Limb (tissue), 2 donors: ENCODE measurements around the gene HOXC11.

Experiments used
- DNase-seq, 2 donors: peaks; one replicate each; pipeline ENCODE4 v3.0.0-alpha.2; 2016; ENCODE audit errors: extremely low spot score in 2 of 2

The HOXC11 gene

DNA sequence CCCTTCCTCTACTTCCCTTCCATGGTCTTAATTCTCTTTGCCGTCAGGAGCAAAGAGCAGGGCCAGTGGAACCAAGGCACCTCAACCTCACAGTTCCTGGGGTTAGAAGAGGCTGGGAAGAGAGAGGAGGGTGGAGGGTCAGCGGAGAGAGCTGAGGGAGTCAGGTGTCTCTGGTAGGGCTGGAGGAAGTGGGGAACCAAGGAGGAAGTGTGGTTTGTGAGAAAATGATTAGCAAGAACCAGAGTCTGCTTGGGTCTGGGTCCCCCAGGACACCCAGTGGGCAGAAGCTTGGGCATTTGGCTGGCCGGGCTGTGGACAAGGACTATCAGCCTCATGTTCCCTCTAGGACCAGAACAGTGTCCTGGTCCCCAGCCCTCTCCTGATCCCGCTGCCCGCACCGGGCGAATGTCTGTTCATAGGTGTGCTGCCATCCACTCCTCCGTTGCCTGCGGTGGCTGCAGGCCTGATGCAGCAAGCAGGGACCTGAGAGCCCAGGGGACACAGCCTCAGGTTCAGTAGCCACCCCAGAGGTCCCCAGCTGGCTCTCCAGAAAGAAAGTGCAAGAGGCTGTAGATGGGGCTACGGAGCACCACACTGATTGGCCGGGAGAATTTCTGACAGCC lies 15.9 kb upstream of the HOXC11 start:
- no peak for DNase-seq

DNA sequence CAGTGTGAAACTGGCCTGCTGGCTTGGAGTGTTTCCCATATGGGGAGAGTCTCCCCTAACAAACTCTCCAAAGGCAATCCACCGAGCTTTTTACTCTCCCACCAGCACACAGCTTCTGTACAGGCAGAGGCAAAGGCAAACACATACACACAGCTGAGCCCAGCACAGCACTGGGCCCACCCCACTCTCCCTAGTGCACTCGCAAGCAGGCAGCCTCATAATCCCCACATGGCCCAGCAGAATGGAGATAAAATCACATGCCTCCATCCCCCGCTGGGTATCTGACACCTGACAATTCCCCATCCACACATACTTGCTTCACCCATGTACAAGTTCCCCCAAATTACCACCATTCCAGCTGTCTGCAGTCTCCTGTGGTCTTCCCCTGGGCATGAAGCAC lies 14.8 kb upstream of the HOXC11 start:
- no peak for DNase-seq

DNA sequence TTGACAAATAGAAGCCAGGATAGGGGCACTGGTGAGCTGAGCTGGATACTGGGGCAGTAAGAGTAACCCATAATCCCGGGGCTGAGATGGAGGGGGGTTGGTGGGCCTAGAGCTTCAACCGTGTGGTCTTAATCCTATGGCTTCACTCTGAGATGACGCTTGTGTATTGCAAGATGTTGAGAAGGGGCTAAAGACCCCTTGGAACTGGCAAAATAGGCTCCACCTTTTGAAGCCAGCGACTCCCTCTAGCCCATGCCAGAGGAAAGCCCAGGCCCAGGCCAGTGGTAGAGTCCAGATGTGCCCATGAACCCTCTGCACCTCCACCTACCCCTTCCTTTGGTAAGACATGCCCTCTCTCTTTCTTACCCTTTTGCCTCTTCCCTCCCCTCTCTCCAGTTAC lies 13.6 kb upstream of the HOXC11 start:
- DNase-seq = no peak

DNA sequence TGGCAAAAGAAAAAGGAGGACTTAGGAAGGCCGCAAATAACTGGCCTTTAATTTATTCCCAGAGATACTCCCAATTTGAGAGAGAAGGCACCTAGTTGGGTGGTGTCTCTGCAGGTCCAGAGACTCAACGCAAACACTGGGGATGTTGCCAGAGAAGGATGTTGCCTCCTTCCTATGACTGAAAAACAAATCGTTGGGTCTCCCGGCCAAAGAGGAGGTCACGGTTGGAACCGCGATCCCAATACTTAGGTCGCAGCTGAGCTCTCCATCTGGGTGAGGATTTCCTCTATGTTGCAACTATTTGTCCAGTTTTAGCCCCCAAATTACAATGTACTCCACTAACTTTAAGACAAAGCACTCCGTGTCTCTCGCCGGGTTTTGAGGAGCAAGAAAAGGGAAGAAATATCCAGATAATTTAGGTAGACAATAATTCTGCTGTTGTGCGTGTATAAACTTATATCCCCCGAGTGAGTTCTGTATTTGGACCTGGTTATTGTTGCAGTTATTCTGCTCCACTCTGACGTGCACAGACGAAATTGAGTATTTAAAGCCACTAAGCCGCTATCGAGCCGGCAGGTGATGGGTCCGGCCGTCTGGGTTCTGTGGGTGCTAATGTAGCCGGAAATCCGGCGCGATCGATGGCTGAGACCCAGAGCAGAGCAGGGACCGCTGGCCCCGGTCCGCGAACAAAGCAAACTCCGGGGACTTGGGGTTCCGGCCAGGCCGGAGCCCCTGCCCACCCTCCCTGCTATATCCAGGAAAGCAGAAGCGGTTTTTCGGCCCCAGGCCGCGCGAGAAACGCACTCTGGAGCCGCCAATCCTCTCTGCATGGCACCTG lies 12.5 kb upstream of the HOXC11 start:
- DNase-seq = no peak

DNA sequence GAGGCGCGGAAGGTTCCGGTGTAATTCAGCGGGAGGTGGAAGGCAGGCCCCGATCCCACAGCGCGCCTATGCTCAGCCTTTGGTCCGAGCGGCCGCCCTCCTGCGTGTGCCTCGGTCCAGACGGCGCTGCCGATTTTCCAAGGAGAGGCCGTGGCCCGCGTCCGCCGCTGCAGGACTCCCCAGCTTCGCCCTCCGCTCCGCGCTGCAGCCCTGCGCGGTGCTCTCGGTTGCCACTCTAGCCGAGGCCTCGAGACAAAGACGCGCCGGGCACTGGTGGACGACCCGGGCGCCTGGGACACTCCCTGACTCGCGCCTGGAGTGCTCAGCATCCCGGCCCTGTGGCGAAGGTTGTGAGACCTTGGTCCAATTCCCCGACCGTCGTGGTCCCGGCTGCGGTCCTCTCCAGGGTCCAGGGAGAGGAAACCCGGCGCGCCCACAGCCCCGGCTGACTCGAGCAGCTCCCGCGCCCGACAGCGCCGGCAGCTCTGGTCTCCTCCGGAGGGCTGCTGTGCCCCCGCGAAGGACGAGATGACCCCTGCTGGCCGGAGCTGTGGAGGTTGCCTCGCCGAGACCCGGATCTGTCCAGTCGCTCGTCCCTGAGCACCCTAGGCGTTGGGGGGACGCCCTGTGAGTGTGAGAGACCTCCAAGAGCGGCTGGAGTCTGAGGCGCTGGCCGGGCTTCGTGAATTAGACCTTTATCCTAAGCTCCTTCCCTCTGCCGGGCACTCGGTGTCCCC lies 11.7 kb upstream of the HOXC11 start:
- no peak for DNase-seq

DNA sequence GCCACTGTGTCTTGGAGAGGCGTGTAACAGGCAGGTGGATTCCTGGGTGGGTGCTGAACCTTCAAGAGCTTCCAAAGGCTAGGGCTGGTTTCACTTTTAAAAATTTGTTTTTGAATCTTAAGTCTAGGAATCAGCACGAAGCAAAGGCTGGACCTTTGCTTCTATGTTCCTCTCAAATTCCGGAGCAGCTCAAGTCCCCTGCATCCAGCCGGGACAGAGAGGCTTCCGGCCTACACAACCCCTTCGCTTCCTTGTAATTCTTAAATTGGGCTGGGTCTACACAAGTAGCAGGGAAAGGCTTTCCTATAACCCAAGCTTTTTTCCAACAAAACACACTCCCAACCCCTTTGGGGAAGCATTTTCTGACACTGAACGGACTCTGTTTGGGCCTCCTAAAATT lies 9.9 kb upstream of the HOXC11 start:
- no peak for DNase-seq

DNA sequence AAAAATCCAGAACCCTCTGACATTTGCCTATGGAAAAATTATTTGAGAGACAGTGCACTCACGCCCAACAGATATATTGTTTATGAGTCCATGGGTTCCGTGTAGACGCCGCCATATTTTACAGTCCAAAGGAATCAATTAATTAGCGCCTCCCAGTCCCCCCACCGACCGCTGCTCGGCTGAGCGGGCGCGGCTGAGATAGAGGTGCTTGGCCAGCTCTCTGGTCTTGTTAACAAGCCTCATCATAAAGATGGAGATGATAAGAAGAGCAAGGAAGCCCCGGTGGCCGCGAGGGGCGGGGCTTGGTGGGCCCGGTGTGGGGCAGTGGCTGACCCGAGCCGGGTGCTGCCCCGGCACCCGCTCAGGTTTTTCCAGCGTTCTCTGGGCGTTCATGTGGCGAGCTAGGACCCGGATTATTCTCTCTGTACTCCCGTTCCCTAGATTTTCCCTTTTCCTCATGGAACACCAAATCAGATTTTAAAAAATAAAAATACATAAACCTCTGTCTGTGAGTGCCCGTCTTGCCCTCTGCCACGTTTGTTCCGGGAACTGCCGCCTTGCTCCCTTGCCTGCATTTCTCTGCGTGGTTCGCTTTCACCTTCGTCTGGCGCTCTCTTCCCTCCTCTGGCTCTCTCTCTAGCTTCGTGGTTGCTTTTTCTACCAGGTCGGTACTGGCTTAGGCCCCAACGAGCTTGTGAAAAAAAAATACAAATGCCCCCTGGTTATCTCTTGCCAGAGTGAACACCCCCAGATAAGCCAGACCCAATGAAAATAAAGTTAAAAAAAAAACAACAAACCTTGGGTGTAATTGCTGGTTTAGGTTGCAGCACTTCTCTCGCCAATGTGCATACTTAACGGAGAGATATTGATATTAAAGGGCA lies 9.3 kb upstream of the HOXC11 start:
- DNase-seq = no peak

DNA sequence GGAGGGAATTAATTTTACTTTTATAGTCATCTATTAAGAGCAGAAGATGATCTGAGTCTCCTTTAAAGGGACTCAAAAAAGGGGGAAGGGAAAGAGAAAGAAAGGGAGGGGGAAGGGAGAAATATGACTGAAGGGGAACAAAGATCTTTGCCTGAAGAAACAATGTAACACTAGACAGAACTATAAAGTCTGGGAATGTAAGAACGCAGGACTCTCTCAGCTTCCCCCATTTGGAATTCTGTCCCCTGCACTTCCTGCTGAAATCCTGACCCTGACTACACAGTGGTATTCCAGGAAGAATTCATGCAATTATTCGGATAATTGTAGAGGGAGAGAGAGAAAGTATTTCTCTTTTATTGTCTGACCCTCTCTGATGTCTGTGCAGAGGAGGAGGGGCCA lies 8.6 kb upstream of the HOXC11 start:
- no peak for DNase-seq

DNA sequence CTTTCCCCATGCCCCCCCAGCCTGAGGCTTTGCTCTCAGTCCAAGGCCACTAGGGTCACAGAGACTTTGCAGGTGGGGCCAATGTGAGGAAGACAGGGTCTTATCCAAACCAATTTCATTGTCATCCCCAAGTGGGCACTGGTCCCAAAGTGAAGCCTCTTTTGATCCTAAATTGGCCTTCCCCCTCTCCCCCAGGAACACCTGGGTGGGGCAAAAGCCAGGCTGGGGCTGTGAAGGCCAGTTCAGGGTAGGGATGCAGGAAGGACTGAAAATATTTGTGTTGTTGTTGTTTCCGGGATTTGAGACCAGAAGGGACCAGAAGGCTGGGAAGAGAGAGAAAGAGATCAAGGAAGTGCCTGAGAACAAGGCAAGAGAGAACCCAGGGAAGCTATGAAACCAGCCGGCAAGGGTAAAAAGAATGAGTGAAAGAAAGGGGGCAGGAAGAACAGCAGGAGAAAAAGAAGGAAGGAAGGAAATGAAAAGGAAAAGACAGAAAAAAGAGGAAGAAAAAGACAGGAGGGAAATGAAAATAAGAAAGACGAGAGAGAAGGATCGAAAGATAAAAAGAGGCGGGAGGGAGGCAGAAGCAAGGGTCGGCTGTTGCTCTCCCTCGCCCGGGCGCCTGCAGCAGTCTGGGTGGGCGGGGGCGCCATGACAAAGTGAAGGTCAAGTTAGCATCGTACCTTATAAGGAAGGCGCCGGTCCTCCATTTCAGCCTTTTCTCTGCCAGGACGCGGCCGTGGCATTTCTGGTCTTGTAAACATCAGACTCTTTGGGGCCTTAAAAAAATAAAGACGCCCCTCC lies 7.4 kb upstream of the HOXC11 start:
- DNase-seq = no peak

DNA sequence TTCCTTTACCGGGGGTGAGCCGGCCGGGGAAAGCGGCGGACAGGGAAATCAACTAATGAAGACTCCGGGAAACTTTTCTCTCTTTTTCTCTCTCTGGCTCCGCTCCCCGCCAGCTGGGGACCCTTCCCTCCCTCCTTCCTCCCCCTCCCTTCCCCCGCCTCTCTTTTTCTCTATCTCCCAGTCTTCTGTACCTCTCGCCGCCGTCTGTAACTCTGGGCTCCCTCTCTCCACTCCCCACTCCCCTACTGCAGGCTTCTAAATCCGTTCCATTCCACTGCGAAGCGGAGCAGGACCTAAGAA lies 6.9 kb upstream of the HOXC11 start:
- no peak for DNase-seq

DNA sequence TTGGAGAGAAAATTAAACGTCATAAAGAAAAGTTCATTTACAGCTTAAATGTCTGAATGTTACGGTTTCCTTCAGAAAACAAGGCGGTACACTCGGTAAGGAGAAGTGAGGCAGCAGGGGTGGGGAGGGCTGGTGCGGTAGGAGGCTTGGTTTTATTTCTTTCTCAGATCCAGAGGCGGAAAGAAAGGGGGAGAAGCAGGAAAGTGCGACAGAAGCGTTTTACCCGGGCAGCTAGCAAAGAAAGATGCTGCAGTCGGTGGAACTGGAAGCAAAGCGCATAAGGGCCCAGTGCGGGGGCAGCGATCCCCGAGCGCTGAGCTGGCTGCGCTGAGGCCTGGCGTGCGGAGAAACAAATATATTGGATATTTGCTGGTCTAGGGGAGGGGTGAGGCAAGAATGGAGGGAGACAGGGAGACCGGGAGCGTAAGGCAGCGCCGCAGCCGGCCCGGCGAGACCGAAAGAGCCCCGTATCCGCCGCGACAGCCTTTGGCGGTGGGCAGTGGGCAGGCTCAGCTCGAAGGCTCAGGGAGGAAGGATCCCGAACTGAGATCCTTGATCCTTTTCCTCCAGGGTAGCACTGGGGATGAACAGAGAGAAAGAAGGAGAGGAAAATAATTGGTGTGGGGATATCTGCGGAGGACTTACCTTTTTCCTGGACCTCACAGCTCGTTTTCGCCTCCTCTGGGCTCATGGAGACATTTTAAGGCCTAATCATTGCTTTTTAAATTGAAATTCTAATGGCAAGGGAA lies 6.4 kb upstream of the HOXC11 start:
- DNase-seq = no peak

DNA sequence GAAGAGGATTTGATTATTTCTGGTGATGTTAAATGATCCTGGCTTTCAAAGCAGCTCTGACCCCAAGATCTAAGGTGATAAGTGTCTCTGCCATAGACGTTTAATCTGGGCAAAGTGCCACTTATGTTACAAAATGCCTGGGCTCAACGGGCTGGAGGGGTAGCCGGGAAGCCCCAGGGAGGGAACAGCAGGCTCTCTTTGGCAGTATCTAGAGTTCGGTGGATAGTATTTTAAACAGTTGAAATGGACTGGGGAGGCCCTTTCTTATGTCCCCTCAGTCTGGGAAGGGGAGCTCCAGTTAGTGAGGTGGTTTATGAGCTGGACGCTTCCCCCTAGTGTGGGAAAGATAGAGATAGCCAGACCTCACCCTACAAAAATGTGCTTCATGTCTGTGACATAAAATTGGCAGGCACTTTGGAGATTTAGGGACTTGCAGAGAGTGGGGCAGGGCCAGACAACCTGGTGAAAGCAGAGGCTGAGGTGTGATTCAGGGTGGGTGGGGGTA lies 5.5 kb upstream of the HOXC11 start:
- no peak for DNase-seq

DNA sequence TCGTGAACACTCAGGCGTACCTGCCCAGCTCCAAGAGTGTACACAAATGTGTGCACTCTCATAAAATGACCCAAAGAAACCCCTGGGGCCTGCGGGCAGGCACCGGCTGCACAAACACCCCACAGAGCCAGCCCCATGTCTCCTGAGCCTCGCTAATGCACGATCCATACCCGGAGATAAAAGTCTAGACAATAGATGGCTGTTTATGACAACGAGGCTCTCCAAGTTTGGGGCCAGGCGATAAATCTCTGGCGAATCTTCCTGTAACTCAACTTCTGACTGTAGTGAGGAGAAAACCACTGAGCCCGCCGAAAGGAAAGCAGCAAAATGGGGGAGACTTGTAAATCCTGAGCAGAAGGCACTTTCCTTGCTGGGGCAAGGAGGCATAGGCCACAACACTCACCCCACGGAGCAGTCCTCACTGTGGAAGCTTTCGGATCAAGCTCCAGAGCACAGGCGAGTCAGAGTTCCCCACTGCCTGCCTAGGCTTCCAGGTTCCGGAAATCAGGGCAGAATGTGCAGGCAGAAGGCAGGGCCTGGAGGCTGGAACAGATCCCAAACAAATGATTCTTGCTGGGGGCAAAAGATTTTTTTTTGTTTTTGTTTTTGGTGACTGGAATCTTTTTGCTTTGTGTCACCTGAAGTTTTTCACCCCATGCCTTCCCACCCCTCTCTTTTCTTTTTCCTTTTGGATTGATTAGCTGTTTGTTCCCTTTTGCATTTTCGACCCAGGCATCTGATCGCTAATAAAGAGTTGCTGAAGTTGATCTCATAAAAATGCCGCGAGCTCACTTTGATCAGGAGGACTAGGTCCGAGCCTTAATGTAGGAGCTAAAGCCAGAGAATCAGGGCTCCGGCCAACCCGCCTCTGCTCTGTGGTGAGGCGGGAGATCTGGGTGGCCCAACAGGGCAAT lies 4.5 kb upstream of the HOXC11 start:
- no peak for DNase-seq

DNA sequence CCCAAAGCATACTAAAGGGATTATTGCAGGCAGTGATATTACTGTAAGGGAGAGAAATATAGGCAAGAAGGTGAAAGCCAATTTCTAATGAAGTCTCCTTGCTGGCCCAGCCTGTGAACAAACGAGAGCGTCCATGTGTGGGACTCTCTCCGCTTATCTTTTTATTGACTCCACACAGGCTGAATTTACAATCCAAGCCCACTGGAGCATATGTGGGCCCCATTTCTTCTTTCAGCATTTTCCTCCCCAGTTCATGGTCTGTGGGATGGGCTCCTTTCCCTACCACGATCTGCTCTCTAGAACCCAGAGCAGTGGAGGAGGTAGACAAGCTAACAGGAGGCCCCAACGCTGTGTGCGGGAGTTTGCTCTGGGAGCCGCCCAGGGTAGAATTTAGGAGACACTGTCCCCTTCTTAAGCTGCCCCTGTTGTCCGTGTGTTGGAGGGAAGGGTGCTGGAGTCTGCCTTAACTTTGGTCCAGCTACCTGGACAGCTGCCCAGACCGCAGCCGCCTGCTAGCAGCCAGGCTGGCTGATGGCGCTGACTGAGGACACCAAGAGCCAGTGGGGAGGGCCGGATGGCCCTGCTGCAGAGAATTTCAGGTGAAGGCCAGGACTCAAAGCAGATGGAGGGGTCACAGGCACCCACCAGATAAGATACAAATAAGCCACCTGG lies 3.2 kb upstream of the HOXC11 start:
- DNase-seq = no peak

DNA sequence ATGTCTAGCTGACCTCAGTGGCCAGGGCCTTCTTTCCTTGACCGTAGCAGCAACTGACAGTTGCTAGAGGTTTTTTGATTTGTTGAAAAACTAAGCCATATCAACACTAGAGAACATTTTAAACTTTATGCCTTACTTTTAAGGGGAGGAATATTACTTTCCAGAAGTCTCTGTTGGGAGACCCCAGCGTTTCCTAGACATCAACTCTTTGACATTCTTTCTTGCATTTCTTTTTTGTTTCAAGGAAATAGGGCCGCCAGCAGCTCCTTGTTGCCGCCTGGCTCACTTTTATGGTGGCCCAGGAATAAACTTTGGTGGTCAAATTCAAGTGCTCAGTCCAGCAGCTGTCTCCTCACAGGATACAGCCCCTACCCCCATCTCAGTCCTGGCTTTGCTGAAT lies 2.5 kb upstream of the HOXC11 start:
- no peak for DNase-seq

DNA sequence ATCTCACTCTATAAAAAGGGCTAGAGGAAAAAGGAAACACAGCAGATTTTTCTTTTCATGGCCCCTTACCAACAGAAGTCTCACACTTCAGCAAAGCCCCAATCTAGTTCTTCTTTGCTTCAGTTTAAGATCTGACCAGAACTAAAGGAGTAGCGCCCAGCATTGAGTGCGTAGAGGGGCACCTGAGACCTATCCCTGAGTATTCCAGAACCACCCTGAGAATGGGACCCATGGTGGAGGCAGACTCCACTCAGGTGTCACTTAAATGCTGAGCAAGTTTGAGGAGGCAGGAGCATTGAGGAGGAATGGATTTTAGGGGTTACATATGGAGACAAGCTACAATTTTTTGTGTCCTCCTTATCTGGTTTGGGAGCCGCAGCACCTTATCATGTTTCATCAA lies 1.8 kb upstream of the HOXC11 start:
- DNase-seq = no peak

DNA sequence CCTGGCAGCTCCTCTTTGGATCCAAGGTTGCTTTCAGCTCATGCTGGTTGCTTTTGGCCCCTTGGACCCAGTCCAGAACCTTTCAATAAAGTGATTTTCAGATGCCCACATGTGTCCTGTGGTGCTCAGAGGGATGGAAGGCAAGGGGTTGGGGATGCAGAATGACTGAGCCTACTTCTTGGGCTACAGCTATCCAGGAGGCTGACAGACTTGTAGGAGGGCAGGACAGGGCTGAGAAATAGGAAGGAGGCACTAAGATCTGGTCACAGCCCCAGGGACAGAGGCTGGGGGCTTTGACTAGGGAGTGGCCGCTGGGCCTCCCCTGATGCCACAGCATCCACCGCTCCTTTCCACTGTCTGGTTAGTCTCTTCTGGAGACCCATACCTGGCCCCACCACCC lies 1.2 kb upstream of the HOXC11 start:
- DNase-seq = no peak

DNA sequence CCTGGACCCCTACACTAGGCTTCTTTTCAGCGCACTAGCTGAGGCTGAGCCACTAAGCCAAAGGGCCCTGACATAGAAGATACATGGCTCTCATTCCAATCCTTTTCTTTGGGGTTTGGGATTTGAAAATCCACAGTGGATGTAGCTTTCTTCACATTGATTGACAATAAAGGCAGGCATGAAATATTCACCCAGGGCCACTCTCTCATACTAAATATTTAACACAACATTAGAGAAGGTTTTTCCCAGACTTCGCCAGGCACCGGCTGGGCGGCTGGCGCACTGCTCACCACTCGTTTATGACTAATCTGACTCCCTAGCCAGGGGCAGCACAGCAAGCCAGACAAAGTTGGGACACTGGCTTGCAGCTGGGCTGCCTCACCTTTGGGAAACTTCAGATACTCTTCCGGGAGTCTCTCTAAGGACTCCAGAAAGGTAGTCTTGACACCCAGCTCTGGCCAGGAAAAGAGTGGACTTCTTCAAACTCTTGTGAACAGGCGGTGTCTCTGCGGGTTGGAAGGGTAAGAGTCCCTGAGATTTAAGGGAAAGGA lies 699 bp upstream of the HOXC11 start:
- DNase-seq = no peak
